ENCODE data around the gene ITPRIPL2. TPM values are rescaled to one million over a fixed set of nuclear protein-coding genes. Genes with fewer than 3 reads are reported as not detected.

ITPRIPL2 gene
- total RNA-seq = 2.5 TPM
- 5.3 TPM for polyA plus RNA-seq
- long read RNA-seq, donor 1 = 0 reads
- long read RNA-seq, donor 2 = 0 reads
- long read RNA-seq, donor 3, full-length matches to known transcripts = 11 of 11 reads
- long read RNA-seq, donor 3, partial matches to known transcripts = 0 of 11 reads
- long read RNA-seq, donor 3, other reads (novel, unspliced or antisense) = 0 of 11 reads
- long read RNA-seq, donor 4, full-length matches to known transcripts = 10 of 10 reads
- long read RNA-seq, donor 4, partial matches to known transcripts = 0 of 10 reads
- long read RNA-seq, donor 4, other reads (novel, unspliced or antisense) = 0 of 10 reads
- long read RNA-seq, donor 5, full-length matches to known transcripts = 16 of 16 reads
- long read RNA-seq, donor 5, partial matches to known transcripts = 0 of 16 reads
- long read RNA-seq, donor 5, other reads (novel, unspliced or antisense) = 0 of 16 reads
- long read RNA-seq, donor 6, full-length matches to known transcripts = 15 of 15 reads
- long read RNA-seq, donor 6, partial matches to known transcripts = 0 of 15 reads
- long read RNA-seq, donor 6, other reads (novel, unspliced or antisense) = 0 of 15 reads
- long read RNA-seq, donor 7, full-length matches to known transcripts = 4 of 4 reads
- long read RNA-seq, donor 7, partial matches to known transcripts = 0 of 4 reads
- long read RNA-seq, donor 7, other reads (novel, unspliced or antisense) = 0 of 4 reads
- long read RNA-seq, donor 8, full-length matches to known transcripts = 5 of 5 reads
- long read RNA-seq, donor 8, partial matches to known transcripts = 0 of 5 reads
- long read RNA-seq, donor 8, other reads (novel, unspliced or antisense) = 0 of 5 reads
- long read RNA-seq, donor 9, full-length matches to known transcripts = 7 of 7 reads
- long read RNA-seq, donor 9, partial matches to known transcripts = 0 of 7 reads
- long read RNA-seq, donor 9, other reads (novel, unspliced or antisense) = 0 of 7 reads
- long read RNA-seq, donor 10, full-length matches to known transcripts = 5 of 5 reads
- long read RNA-seq, donor 10, partial matches to known transcripts = 0 of 5 reads
- long read RNA-seq, donor 10, other reads (novel, unspliced or antisense) = 0 of 5 reads

DNA sequence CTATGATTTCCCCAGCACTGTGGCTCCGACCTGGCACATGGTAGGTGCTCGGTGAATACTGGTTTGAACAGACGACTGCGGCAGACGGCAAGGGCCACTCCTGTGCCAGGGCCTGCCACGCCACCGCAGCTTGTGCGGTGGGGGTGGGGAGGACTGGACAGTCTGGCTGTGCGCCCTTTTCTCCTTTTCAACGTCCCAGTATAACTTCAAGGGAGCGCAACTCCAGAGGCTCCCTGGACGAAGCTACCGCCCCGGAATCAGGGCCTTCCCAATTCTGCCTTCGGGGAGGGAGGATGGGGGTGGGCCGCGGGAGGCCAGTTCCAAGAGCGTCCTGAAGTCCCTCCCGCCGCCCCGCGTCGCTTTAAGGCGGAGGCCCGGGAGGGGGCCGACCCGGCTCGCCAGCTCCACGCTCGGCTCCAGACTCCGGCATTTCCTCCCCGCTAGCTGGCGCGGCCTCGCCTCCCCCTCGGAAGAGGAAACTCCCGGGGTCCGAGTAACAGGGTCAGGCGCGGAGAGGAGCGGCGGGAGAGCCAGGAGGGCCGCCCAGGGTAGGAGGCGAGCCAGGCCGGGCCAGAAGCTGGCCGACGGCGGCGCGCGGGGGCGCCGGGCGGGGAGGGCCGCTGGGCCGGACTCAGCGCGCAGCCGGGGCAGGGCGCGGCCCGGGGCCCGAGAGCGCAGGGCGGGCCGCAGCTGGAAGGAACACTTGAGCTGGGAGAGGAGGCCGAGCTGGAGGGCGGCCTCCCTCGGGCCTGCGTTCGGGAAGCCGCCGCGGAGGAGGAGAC lies at the start of gene ITPRIPL2:
TSS of gene ITPRIPL2 (plus strand) at position 388 of the 782 bp plus-strand sequence. CDS start 498 bp downstream, outside the sequence.
- H3K9me3 ChIP-seq (ENCODE audit: control insufficient read depth in 2 of 2, insufficient read depth in 1 of 2, low read length in 1 of 2) = no peaks in the 10 kb centered on the region
- WGBS = 7% methylated on average over 74 of the region's 74 CpGs
- no peaks in the 10 kb centered on the region for H3K36me3 ChIP-seq (ENCODE audit: control insufficient read depth in 2 of 2, insufficient read depth in 2 of 2, low read length in 1 of 2)
- H3K27ac ChIP-seq (ENCODE audit: low read depth in 1 of 2, low read length in 1 of 2) = peak within 1 kb of the TSS; percentile 26 to 61
- no peak for DNase-seq (ENCODE audit: low read depth in 6 of 9, low spot score in 9 of 9)
- H3K4me1 ChIP-seq (ENCODE audit: control insufficient read depth in 2 of 2, insufficient read depth in 2 of 2, low read length in 2 of 2) = no peaks in the 10 kb centered on the region
- H3K4me3 ChIP-seq (ENCODE audit: low read length in 2 of 2) = peak within 1 kb of the TSS; percentile 13 to 33
- peaks cover 24 to 41% of the 10 kb centered on the region in 2 donors for H3K27me3 ChIP-seq (ENCODE audit: control insufficient read depth in 2 of 2, insufficient read depth in 1 of 2, low read length in 1 of 2)

- H3K36me3 ChIP-seq (ENCODE audit: control insufficient read depth in 2 of 2, insufficient read depth in 2 of 2, low read length in 1 of 2) = peaks cover 1 to 2% of the 10 kb centered on the region in 2 donors
- no peaks in the 10 kb centered on the region for H3K27me3 ChIP-seq (ENCODE audit: control insufficient read depth in 2 of 2, insufficient read depth in 1 of 2, low read length in 1 of 2)
- 74% methylated on average over 9 of the region's 9 CpGs for WGBS
- H3K9me3 ChIP-seq (ENCODE audit: control insufficient read depth in 2 of 2, insufficient read depth in 1 of 2, low read length in 1 of 2) = no peaks in the 10 kb centered on the region
- no peak for DNase-seq (ENCODE audit: low read depth in 6 of 9, low spot score in 9 of 9)
- peak overlapping the region; percentile 85 to 89 for H3K4me3 ChIP-seq (ENCODE audit: low read length in 2 of 2)
- peaks cover 3 to 4% of the 10 kb centered on the region in 2 donors for H3K4me1 ChIP-seq (ENCODE audit: control insufficient read depth in 2 of 2, insufficient read depth in 2 of 2, low read length in 2 of 2)
- H3K27ac ChIP-seq (ENCODE audit: low read depth in 1 of 2, low read length in 1 of 2) = peak overlapping the region in 1 of 2 donors; percentile 67
Measured at GRCh38 chr16:19066988-19067348, 46.8 kb upstream of the ITPRIPL2 start.

- peak; percentile 99 to 100 (median 100) for DNase-seq (ENCODE audit: low read depth in 6 of 9, low spot score in 9 of 9)
- Histone ChIP-seq H3K9me3 (ENCODE audit: control insufficient read depth in 2 of 2, insufficient read depth in 1 of 2, low read length in 1 of 2) (no peaks in the 10 kb centered on the region), H3K27me3 (ENCODE audit: control insufficient read depth in 2 of 2, insufficient read depth in 1 of 2, low read length in 1 of 2) (no peaks in the 10 kb centered on the region), H3K4me1 (ENCODE audit: control insufficient read depth in 2 of 2, insufficient read depth in 2 of 2, low read length in 2 of 2) (peaks cover 3 to 4% of the 10 kb centered on the region in 2 donors), H3K27ac (ENCODE audit: low read depth in 1 of 2, low read length in 1 of 2) (peak within 1 kb of the TSS; percentile 96 to 99), H3K4me3 (ENCODE audit: low read length in 2 of 2) (peak within 1 kb of the TSS; percentile 85 to 89), H3K36me3 (ENCODE audit: control insufficient read depth in 2 of 2, insufficient read depth in 2 of 2, low read length in 1 of 2) (peaks cover 4 to 8% of the 10 kb centered on the region in 2 donors)
- WGBS = under 1% methylated on average over 68 of the region's 68 CpGs
Measured at GRCh38 chr16:19067349-19068236, 46.2 kb upstream of the ITPRIPL2 start, which contains the start of gene COQ7. COQ7 (plus strand) TSS chr16:19067614; CDS start chr16:19067665, 51 bp downstream.

- H3K4me1 ChIP-seq (ENCODE audit: control insufficient read depth in 2 of 2, insufficient read depth in 2 of 2, low read length in 2 of 2) = peaks cover 3 to 4% of the 10 kb centered on the region in 2 donors
- H3K9me3 ChIP-seq (ENCODE audit: control insufficient read depth in 2 of 2, insufficient read depth in 1 of 2, low read length in 1 of 2) = no peaks in the 10 kb centered on the region
- H3K36me3 ChIP-seq (ENCODE audit: control insufficient read depth in 2 of 2, insufficient read depth in 2 of 2, low read length in 1 of 2) = peaks cover 4 to 12% of the 10 kb centered on the region in 2 donors
- H3K27ac ChIP-seq (ENCODE audit: low read depth in 1 of 2, low read length in 1 of 2) = peak overlapping the region; percentile 96 to 99
- 58% methylated on average over 19 of the region's 19 CpGs for WGBS
- peak overlapping the region; percentile 85 to 89 for H3K4me3 ChIP-seq (ENCODE audit: low read length in 2 of 2)
- no peaks in the 10 kb centered on the region for H3K27me3 ChIP-seq (ENCODE audit: control insufficient read depth in 2 of 2, insufficient read depth in 1 of 2, low read length in 1 of 2)
- DNase-seq (ENCODE audit: low read depth in 6 of 9, low spot score in 9 of 9) = no peak
Measured at GRCh38 chr16:19068237-19068815, 45.4 kb upstream of the ITPRIPL2 start.

- no peaks in the 10 kb centered on the region for H3K9me3 ChIP-seq (ENCODE audit: control insufficient read depth in 2 of 2, insufficient read depth in 1 of 2, low read length in 1 of 2)
- peak in 6 of 9 donors; percentile 13 to 60 (median 35) for DNase-seq (ENCODE audit: low read depth in 6 of 9, low spot score in 9 of 9)
- 87% methylated on average over 21 of the region's 21 CpGs for WGBS
- H3K27ac ChIP-seq (ENCODE audit: low read depth in 1 of 2, low read length in 1 of 2) = no peak overlapping the region
- H3K4me1 ChIP-seq (ENCODE audit: control insufficient read depth in 2 of 2, insufficient read depth in 2 of 2, low read length in 2 of 2) = peaks cover 3 to 4% of the 10 kb centered on the region in 2 donors
- H3K36me3 ChIP-seq (ENCODE audit: control insufficient read depth in 2 of 2, insufficient read depth in 2 of 2, low read length in 1 of 2) = peaks cover 11 to 38% of the 10 kb centered on the region in 2 donors
- no peaks in the 10 kb centered on the region for H3K27me3 ChIP-seq (ENCODE audit: control insufficient read depth in 2 of 2, insufficient read depth in 1 of 2, low read length in 1 of 2)
- no peak overlapping the region for H3K4me3 ChIP-seq (ENCODE audit: low read length in 2 of 2)
Measured at GRCh38 chr16:19071811-19072777, 41.7 kb upstream of the ITPRIPL2 start.

GRCh38 chr16:19073344-19073743 lies 40.4 kb upstream of the ITPRIPL2 start:
- H3K27me3 ChIP-seq (ENCODE audit: control insufficient read depth in 2 of 2, insufficient read depth in 1 of 2, low read length in 1 of 2) = no peaks in the 10 kb centered on the region
- peaks cover 16 to 49% of the 10 kb centered on the region in 2 donors for H3K36me3 ChIP-seq (ENCODE audit: control insufficient read depth in 2 of 2, insufficient read depth in 2 of 2, low read length in 1 of 2)
- no peak overlapping the region for H3K27ac ChIP-seq (ENCODE audit: low read depth in 1 of 2, low read length in 1 of 2)
- no peak for DNase-seq (ENCODE audit: low read depth in 6 of 9, low spot score in 9 of 9)
- H3K9me3 ChIP-seq (ENCODE audit: control insufficient read depth in 2 of 2, insufficient read depth in 1 of 2, low read length in 1 of 2) = no peaks in the 10 kb centered on the region
- H3K4me1 ChIP-seq (ENCODE audit: control insufficient read depth in 2 of 2, insufficient read depth in 2 of 2, low read length in 2 of 2) = peaks cover 2 to 3% of the 10 kb centered on the region in 2 donors
- H3K4me3 ChIP-seq (ENCODE audit: low read length in 2 of 2) = no peak overlapping the region
- 96% methylated on average over 3 of the region's 3 CpGs for WGBS

GRCh38 chr16:19073863-19074262 lies 39.9 kb upstream of the ITPRIPL2 start:
- Histone ChIP-seq H3K27me3 (ENCODE audit: control insufficient read depth in 2 of 2, insufficient read depth in 1 of 2, low read length in 1 of 2) (no peaks in the 10 kb centered on the region), H3K4me1 (ENCODE audit: control insufficient read depth in 2 of 2, insufficient read depth in 2 of 2, low read length in 2 of 2) (peaks cover 0 to 2% of the 10 kb centered on the region in 2 donors), H3K9me3 (ENCODE audit: control insufficient read depth in 2 of 2, insufficient read depth in 1 of 2, low read length in 1 of 2) (no peaks in the 10 kb centered on the region), H3K36me3 (ENCODE audit: control insufficient read depth in 2 of 2, insufficient read depth in 2 of 2, low read length in 1 of 2) (peaks cover 17 to 54% of the 10 kb centered on the region in 2 donors), H3K4me3 (ENCODE audit: low read length in 2 of 2) (no peak overlapping the region), H3K27ac (ENCODE audit: low read depth in 1 of 2, low read length in 1 of 2) (no peak overlapping the region)
- WGBS = 81% methylated on average over 7 of the region's 7 CpGs
- DNase-seq (ENCODE audit: low read depth in 6 of 9, low spot score in 9 of 9) = no peak

Data from thymus (tissue), 14 donors.